GM19372 (cell line): ENCODE data around the gene TALDO1.

Experiments used
- ATAC-seq: cut with Tn5 transposase; IDR thresholded peaks from one replicate; pipeline ENCODE4 v1.9.1; 2021; ENCODE audit warnings: mild to moderate bottlenecking, low read depth, moderate library complexity; ENCODE audit not compliant: unreplicated experiment

TALDO1 gene

DNA sequence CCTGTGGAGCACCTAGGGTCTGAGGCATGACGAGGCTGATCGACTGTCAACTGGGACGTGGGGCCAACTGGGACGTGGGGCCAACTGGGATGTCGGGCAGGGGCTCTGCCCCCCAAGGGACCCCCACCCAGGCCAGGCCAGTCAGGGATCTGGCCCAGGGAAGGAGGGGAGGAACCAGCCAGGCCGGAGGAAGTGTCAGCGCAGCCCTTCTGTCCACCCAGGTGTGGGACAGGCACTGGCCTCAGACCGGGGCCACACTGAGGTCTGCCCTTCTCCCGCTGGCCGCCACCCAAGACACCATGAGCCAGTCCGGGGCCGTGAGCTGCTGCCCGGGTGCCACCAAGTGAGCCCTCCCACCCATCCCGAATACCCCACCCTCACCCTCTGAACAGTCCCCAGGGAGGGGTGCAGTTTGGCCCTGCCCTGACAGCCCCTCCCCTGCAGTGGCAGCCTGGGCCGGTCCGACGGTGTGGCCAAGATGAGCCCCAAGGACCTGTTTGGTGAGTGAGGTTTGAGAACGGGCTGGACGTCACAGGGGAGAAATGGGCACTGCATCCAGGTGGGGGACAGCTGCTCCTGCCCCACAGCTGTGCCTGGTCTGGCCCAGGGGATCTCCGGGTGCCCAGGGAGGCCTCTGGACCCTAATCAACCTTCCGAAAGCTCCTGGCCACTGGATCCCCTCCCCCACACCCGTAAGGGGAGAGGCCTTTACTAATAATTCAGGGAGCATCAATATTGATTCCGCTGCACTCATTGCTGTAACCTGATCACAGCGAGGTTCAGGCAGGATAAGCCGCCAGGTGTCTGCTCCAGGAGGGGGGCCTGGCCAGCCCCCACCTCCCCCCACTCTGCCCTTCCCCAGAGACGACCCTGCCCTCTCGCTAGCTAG lies 37.9 kb upstream of the TALDO1 start:
- no peak for ATAC-seq

DNA sequence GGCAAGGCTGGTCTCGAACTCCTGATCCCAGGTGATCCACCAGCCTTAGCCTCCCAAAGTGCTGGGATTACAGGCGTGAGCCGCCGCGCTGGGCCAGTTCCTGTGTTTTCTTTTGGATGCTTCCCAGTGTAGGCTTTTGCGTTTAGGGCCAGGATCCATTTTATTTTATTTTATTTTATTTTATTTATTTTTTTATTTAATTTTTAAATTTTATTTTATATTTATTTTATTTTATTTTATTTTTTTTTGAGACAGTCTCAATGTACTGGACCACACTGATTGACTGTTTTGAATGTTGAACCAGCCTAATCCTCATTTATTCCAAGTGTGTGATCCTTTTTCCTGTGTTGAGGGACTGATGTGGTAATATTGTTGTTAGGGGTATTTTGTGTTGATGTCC lies 32.8 kb upstream of the TALDO1 start:
- no peak for ATAC-seq

DNA sequence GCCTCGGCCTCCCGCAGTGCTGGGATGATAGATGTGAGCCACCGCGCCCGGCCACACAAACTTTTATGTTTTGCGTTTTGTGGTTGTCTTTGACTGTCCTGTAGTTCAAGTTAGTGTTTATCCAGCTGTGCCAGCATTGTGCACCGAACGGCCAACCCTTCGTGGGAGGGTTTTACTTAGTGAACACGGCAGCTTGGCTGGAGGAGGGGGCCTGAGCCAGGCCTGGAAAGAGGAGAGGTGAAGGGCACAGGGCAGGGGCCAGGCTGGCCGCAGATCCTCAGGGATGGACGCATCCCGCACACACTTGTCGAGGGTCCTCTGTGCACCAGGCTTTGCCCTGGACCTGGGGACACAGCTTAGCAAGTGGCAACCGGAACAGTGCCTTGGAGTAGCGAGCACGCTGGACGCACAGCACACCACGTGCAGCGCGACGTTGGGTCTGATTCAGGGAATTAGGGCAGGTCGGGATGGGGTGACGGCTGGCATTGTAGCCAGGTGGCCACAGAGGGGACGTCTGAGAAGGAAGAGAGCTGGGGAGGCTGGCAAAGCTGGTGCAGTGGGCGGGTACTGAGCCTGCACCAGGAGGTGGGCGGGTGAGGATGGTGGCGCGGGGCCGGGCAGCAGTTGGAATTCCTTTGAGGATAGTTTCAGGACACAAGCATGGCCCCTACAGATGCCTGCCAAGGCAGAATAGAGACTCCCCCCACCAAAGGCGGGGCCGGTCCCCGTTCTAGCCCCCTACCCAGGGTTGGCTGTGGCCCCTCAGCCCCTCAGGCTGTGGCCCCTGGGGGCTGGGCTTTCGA lies 27.8 kb upstream of the TALDO1 start:
- ATAC-seq: no peak

DNA sequence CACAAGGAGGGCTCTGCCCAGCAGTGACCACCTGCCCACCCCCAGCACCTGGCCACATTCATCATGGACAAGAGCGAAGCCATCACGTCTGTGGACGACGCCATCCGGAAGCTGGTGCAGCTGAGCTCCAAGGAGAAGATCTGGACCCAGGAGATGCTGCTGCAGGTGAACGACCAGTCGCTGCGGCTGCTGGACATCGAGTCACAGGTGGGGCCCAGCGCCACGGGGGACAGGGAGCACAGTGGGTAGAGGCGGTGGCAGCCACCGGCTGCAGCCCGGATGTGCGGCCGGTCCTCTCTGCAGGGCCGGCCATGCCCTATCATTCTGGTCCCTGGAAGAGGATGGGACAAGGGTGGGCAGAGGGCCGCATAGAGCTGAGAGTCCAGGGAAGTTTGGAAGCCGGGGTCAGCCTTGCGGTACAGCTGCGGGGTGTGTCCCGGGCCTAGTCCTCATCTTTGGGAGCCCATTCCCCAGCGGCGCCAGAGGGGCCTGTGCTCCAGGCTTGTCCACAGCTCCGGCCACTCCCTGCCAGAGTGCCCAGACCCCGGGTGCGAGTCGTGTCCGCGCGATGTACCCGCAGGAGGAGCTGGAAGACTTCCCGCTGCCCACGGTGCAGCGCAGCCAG lies 27.1 kb upstream of the TALDO1 start:
- ATAC-seq: no peak

DNA sequence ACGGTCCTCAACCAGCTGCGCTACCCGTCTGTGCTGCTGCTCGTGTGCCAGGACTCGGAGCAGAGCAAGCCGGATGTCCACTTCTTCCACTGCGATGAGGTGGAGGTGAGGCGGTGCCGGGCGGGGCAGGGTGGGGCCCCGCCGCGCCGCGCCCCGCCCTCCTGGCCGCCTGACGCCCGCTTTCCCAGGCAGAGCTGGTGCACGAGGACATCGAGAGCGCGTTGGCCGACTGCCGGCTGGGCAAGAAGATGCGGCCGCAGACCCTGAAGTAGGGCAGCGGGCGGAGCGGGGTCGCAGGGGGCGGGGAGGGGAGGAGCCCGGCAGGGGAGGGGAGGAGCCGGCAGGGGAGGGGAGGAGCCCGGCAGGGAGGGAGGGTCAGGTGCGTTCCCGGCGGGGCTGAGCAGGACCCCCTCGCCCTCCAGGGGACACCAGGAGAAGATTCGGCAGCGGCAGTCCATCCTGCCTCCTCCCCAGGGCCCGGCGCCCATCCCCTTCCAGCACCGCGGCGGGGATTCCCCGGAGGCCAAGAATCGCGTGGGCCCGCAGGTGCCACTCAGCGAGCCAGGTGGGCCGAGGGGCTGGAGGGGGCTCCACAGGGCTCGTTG lies 26.5 kb upstream of the TALDO1 start:
- no peak for ATAC-seq

DNA sequence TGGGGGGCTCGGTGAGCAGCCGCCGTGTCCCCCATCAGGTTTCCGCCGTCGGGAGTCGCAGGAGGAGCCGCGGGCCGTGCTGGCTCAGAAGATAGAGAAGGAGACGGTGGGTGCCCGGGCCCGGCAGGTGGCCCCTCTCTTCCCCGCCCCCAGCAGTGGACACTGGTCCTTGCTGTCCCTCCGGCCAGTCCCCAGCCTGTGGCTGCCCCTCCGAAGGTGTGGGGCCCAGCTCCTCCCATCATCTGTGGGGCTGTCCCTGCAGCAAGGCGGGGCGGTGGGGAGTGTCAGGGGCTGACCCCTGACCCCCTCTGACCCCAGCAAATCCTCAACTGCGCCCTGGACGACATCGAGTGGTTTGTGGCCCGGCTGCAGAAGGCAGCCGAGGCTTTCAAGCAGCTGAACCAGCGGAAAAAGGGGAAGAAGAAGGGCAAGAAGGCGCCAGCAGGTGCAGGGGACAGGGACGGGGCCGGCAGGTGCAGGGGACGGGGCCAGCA lies 26.0 kb upstream of the TALDO1 start:
- no peak for ATAC-seq

DNA sequence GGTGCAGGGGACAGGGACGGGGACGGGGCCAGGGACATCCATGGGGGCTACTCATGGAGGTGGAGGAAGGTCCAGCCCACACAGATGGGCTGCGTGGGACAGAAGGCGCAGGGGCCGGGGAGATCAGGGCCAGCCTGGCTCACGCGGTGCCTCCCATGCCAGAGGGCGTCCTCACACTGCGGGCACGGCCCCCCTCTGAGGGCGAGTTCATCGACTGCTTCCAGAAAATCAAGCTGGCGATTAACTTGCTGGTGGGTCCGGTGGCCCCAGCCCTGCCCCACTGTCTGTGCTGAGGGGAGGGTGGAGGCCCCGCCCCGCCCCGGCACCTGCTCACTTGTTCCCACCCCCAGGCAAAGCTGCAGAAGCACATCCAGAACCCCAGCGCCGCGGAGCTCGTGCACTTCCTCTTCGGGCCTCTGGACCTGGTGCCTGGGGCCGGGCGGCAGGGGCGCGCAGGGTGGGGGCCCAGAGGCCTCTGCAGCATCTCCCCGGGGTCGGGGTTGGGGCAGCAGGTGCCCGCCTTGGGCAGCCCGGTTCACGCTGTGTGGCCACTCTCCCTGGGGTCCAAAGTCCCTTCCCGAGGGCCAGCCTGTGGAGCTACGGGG lies 25.4 kb upstream of the TALDO1 start:
- no peak for ATAC-seq

DNA sequence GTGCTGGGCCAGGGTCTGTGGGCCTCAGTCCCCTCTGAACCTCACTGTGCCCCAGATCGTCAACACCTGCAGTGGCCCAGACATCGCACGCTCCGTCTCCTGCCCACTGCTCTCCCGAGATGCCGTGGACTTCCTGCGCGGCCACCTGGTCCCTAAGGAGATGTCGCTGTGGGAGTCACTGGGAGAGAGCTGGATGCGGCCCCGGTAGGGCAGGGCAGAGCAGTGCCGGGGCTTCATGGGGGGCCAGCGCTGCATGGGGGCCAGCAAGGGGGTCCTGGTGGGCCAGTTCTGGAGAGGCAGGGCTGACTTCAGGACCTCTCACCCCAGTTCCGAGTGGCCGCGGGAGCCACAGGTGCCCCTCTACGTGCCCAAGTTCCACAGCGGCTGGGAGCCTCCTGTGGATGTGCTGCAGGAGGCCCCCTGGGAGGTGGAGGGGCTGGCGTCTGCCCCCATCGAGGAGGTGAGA lies 24.9 kb upstream of the TALDO1 start:
- ATAC-seq: no peak

DNA sequence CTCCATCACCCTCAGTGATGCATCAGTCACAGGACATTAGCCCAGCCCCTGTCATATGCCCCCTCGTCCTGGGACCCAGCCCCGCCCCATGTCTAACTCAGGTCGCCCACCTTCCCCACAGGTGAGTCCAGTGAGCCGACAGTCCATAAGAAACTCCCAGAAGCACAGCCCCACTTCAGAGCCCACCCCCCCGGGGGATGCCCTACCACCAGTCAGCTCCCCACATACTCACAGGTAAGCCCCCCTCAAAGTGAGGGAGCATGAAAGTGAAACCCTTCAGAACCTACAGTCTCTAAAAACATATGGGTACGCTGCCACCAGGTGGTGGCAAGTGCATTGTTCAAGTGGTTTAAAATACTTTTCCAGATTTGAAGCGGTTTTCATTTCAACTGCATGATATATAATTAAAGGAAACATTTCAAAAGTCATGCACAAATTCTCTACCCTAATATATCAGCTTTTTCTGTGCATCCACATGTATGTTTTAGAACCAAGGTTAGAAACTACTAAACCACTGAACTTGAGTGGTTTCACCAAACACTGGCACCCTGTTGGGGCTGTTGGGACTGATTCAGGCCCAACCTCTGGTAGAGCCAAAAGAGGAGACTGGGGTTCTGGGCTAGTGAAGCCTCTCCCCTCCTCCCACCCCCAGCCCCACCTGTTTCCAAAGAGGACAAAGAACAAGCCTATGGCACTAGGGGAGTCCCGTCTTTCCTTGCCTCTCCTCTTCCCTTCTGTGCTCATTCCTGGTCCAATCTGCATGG lies 24.0 kb upstream of the TALDO1 start:
- no peak for ATAC-seq

DNA sequence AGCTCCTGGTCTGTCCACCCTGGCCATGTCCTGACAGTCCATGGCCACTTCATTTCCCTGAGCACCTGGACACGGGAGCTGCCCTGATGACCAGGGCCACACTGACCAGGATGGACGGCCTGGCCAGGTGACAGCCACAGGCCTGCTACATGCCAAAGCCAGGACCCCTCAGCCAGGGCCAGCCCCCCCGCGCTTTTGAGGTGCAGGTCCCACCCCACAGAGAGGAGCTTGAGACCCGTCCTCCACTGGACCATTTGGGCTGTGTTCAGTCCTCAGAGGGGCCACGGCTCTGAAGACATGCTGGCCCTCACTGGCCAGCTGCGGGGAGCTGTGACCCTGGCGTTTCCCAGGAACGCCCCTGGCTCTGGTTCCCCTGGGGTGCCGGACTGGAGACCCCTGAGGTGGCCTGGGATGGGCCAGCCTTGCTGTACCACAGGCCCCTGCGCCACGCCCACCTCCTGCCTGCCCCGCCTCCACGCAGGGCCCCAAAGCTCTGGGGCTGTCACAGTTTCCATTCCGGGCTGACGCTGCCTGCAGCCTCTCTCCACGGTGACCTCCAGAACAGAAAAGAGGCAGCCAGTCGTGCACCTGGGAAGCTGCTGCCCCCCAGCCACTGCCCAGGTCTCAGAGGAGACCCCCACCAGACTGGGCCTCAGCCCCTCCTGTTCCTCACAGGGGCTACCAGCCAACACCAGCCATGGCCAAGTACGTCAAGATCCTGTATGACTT lies 23.1 kb upstream of the TALDO1 start:
- no peak for ATAC-seq

DNA sequence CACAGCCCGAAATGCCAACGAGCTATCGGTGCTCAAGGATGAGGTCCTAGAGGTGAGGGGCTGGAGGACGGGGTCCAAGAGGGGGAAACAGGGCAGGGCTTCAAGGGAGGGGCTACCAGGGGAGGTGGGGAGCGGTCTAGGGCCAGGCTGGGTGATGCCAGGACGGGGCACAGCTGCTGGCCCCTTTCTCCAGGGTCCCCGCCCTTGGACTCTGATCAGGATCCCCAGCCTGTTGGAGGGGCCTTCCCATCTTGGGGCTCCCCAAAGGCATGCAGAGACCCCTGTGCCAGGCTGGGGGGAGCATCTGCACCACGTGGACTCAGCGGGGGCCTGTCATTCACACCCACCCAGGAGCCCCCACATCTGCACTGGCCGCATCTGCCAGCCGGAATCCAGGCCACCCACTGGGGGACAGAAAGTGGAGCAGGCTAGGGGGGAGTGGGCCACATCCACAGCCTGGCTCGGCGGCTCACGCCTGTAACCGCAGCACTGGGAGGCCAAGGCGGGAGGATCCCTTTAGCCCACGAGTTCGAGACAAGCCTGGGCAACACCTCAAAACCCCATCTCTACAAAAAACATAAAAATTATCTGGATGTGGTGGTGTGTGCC lies 22.4 kb upstream of the TALDO1 start:
- no peak for ATAC-seq

DNA sequence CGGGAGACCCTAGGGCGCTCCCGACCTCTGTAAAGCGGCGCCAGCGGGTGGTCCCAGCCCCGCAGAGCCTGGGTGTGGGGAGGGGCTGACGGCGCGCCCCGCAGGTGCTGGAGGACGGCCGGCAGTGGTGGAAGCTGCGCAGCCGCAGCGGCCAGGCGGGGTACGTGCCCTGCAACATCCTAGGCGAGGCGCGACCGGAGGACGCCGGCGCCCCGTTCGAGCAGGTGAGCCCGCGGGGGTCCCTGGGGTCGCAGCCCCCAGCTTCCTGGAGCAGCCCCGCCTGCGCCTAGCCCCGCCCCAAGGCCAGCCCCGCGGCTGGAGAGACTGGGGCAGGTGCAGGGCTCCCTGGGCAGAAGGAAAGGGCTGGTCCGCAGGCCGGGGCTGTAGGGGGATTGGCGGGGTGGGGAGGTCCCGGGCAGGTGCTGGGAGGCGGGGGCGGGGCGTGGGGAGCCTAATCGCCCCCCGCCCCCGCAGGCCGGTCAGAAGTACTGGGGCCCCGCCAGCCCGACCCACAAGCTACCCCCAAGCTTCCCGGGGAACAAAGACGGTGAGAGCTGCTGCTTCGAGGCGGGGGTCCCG lies 21.6 kb upstream of the TALDO1 start:
- no peak for ATAC-seq

DNA sequence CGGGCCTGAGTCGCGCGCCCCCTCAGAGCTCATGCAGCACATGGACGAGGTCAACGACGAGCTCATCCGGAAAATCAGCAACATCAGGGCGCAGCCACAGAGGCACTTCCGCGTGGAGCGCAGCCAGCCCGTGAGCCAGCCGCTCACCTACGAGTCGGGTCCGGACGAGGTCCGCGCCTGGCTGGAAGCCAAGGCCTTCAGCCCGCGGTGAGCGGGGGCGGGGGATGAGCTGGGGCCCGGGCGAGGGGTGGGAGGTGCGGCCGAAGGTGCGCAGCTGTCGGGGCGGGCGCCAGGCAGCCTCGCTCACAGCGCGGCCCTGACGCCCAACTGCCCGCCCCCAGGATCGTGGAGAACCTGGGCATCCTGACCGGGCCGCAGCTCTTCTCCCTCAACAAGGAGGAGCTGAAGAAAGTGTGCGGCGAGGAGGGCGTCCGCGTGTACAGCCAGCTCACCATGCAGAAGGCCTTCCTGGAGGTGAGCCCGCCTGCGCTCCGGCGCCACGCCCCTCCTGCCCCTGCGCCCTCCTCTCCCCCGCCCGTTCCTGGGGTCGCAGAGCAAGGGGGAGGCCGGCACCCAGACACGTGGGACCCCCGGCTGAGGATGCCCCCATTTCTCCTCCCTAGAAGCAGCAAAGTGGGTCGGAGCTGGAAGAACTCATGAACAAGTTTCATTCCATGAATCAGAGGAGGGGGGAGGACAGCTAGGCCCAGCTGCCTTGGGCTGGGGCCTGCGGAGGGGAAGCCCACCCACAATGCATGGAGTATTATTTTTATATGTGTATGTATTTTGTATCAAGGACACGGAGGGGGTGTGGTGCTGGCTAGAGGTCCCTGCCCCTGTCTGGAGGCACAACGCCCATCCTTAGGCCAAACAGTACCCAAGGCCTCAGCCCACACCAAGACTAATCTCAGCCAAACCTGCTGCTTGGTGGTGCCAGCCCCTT lies 20.7 kb upstream of the TALDO1 start:
- no peak for ATAC-seq

DNA sequence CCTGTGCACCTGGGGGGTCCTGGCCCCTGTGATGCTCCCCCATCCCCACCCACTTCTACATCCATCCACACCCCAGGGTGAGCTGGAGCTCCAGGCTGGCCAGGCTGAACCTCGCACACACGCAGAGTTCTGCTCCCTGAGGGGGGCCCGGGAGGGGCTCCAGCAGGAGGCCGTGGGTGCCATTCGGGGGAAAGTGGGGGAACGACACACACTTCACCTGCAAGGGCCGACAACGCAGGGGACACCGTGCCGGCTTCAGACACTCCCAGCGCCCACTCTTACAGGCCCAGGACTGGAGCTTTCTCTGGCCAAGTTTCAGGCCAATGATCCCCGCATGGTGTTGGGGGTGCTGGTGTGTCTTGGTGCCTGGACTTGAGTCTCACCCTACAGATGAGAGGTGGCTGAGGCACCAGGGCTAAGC lies 20.0 kb upstream of the TALDO1 start:
- no peak for ATAC-seq

DNA sequence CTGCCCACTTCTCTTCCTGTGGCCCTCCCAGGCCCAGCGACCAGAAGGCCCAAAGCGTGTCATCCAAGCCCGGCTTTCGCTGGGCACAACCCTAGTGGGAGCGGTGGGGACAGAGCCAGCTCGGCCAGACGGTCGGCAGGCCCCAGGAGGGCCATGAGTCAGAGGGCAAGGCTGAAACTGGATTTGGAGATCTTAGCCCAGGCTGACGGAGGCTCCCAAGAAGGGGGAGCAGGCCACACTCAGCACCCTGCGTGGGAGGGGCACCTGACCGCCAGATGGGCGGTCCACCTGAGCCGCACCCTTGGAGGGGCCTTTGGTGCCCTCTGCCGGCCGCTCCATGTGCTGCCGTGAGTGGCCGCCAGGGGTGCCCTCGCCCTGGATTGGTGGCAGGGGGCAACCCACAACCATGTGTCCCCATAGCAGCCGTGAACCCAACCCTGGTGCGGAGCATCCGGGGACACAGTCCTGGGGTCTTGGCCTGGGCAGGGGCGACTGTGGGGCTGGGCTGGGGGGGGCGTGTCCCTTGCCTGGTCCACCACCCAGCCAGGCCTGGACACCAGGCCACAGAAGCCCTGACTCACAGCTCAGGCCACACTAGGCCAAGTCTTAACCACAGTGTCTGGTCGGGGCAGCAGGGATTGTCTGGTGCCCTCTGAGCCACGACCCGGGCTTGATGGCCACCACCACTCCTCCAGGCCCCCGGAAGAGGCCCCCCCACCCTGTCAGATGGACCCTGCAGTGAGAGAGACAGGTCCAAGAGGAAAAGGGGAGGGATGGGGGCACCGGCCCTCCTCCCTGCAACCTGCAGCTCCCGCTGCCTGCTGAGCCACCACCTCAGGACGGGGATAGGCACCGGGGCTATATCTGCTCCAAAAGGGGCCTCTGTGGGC lies 19.2 kb upstream of the TALDO1 start:
- ATAC-seq: peak; percentile 62

DNA sequence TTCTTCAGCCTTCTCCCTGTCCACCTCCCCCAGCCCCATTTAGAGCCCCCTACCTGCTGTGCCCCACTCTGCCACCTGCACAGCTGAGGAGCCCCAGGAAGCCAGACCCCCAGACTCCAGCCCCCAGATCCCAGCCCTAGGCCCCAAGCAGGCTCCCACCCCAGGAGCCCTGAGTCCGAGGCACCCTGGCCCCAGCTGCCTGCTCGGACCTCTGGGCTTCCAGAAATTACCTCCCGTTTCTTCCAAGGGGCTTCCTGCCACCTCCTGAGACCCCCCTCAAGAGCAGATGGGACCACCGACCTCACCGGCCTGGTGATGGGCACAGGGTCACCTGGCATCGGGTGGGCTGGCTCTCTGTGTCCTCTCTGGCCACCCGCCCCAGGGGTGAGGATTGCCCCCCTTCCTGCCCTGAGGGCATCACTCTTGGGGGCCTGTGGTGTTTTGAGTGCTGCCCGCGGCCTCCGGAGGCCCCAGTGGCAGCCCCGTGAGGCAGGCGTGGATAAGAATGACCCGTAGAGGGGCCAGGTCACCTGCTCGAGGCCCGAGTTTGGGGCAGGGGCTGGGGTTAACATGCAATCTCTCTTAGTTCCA lies 18.3 kb upstream of the TALDO1 start:
- ATAC-seq: no peak
